Lower leg skin (tissue), 4 donors: ENCODE measurements around the gene CCR6. TPM values are rescaled to one million over a fixed set of nuclear protein-coding genes. Genes with fewer than 3 reads are reported as not detected.

Experiments
- DNase-seq, 2 donors: peaks; one replicate each; pipeline ENCODE4 v3.0.0-alpha.2; 2019; ENCODE audit warnings: low spot score in 2 of 2
- H3K4me3 ChIP-seq: fragments of 200-600 bp; sonication (generic); 2 replicates; pipeline ENCODE4 v1.5.1; 2017; ENCODE audit warnings: mild to moderate bottlenecking, low read depth; ENCODE audit not compliant: poor library complexity, severe bottlenecking
- POLR2A ChIP-seq, 2 donors: fragments of 450-650 bp; IDR thresholded peaks; one replicate each; pipeline ENCODE4 v1.6.1; 2016 to 2017; ENCODE audit warnings: antibody characterized with exemption in 2 of 2, mild to moderate bottlenecking in 1 of 2, moderate library complexity in 1 of 2
- WGBS, 2 donors: methylation state at CpG; one replicate each; pipeline ENCODE4 v1.1.5; 2018; 5-methylcytosine and 5-hydroxymethylcytosine counted together
- intact Hi-C: fragments of 100-400 bp; cut with DNase I; formaldehyde crosslinking; loops from one replicate; pipeline ENCODE4 v1.15.0; 2023; ENCODE audit warnings: low total_unique reads
- total RNA-seq, 4 donors: library from RNA; depleted of rRNA; stranded (reverse); fragments of >200 nt; gene quantifications; one replicate each; pipeline ENCODE4 v1.1.0, GENCODE V29; 2016
- TF ChIP-seq, protein P1 (sequence below), 3 donors: fragments of 450-650 bp; IDR thresholded peaks; one replicate each; pipeline ENCODE4 v1.5.1; 2016; ENCODE audit warnings: antibody characterized with exemption in 3 of 3, mild to moderate bottlenecking in 3 of 3, moderate library complexity in 2 of 3

The CCR6 gene
- total RNA-seq, 4 donors from 2014 or later = 0.42 to 1.5 (median 0.49) TPM; not detected in 1

DNA sequence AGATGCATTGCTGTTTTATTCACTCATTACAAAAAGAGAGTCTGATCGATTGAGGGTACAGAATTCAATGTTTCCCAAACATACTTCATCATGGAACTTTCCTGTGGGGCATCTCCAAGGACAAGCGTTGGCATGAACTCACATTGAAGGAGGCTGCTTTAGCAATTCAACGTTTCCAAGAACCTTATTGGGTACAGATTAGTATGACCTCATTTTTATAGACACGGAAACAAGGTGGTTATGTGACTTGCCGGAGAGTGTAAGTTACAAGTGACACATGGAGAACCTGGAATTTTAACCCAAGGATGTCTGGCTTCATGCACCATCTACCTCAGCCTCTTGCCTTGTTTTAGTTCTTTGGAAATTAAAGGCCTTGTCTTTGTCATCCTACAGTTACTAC lies 26.1 kb downstream of the CCR6 start:
- TF ChIP-seq, protein P1, sequence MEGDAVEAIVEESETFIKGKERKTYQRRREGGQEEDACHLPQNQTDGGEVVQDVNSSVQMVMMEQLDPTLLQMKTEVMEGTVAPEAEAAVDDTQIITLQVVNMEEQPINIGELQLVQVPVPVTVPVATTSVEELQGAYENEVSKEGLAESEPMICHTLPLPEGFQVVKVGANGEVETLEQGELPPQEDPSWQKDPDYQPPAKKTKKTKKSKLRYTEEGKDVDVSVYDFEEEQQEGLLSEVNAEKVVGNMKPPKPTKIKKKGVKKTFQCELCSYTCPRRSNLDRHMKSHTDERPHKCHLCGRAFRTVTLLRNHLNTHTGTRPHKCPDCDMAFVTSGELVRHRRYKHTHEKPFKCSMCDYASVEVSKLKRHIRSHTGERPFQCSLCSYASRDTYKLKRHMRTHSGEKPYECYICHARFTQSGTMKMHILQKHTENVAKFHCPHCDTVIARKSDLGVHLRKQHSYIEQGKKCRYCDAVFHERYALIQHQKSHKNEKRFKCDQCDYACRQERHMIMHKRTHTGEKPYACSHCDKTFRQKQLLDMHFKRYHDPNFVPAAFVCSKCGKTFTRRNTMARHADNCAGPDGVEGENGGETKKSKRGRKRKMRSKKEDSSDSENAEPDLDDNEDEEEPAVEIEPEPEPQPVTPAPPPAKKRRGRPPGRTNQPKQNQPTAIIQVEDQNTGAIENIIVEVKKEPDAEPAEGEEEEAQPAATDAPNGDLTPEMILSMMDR (IDR thresholded peaks at IDR 0.05) = no peak
- TF ChIP-seq POLR2A (IDR thresholded peaks at IDR 0.05) = no peak
- intact Hi-C loops = loop anchor here (10.0 kb wide), 1 partner anchor 364 kb away; no protein-coding TSS in a partner anchor
- H3K4me3 ChIP-seq = no peak overlapping the region
- no peak for DNase-seq
- WGBS, 2 donors = 65 to 72% methylated on average over 5 of the region's 5 CpGs

DNA sequence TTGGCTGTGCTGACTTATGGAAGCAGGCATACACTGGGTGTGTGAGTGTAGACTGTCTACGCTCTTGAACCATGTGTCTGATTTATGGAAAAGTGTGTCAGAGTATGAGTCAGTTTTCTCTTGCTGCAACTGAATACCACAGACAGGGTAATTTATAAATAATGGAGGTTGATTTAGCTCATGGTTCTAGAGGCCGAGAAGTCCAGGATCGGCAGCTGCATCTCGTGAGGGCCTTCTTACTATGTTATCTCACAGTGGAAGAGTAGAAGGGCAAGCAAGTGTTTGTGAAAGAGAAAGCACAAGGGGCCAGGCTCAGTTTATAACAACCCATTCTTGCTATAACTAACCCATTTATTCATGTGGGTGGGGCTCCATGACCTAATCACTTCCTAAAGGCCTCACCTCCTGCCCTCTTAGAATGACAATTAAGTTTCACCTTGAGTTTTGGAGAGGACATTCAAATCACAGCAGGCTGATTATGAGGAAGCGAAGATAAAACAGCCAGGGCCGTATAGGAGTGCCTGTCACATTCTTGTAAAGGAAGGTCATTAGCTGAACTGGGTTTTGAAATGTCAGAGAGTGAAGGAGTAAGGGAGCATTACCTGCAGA lies 28.1 kb downstream of the CCR6 start:
- no peak overlapping the region for H3K4me3 ChIP-seq
- no peak for DNase-seq
- TF ChIP-seq POLR2A (IDR thresholded peaks at IDR 0.05) = no peak
- TF ChIP-seq, protein P1 (IDR thresholded peaks at IDR 0.05) = no peak
- 92 to 94% methylated on average over 6 of the region's 6 CpGs for WGBS, 2 donors
- intact Hi-C loops = no loop called here

DNA sequence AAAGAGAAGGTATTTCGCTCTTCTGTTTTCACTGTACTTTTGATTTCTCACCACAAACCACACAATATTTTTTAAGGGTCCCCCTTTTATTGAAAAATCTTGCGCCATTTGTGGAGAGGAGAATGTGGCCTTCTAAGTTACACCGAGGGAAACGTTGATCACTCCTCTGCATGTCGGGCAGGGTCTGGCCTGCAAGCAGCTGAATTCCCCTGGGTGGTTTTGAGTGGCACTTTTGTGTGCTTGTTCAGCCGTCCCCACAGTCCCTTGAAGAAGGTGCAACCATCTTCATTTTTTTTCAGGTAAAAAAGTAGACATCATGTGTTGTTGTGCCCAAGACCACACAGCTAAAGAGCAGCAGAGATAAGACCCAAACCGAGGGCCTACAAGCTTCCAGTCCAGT lies 28.8 kb downstream of the CCR6 start:
- no peak for DNase-seq
- no peak overlapping the region for H3K4me3 ChIP-seq
- intact Hi-C loops = no loop called here
- 86 to 89% methylated on average over 7 of the region's 7 CpGs for WGBS, 2 donors
- TF ChIP-seq POLR2A (IDR thresholded peaks at IDR 0.05) = no peak
- TF ChIP-seq, protein P1 (IDR thresholded peaks at IDR 0.05) = no peak

DNA sequence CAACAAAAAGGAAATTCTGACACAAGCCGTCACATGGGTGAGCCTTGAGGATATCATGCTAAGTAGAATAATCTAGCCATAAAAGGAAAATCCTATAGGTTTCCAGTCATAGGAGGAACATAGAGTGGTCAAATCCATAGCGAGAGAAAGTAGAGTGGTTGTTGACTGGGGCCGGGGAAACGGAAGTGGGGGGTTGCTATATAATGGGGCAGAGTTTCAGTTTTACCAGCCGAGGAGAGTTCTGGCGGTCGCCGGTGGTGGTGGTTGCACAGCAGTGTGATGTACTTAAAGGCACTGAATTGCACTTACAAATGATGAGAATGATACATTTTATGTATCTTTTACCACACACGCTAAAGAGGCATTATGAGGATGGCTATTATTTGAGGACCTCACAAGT lies 30.0 kb downstream of the CCR6 start:
- WGBS, 2 donors = 82 to 85% methylated on average over 9 of the region's 9 CpGs
- TF ChIP-seq, protein P1 (IDR thresholded peaks at IDR 0.05) = no peak
- H3K4me3 ChIP-seq = no peak overlapping the region
- intact Hi-C loops = no loop called here
- no peak for DNase-seq

DNA sequence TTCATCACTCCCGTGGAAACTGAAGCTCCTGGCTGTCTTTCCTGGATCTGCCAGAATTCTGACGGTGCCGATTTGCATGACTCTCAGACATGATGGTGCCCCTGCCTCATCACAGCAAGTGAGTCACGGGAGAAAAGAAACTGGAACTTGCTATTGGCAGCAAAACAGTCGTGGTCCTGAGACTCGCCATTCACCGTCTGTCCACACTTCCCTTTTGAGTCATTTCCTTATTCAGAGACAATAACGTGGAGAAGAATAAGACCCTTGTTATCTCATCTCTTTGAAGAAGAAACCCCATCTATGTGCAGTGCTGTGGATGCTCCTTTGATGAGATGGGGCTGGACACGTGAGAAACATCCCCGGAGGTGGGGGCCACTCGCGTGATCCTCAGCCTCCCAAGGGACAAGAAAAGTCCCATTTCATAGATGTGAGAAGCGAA lies 30.6 kb downstream of the CCR6 start:
- 57% methylated on average over 13 of the region's 13 CpGs for WGBS, 2 donors
- TF ChIP-seq, protein P1 (IDR thresholded peaks at IDR 0.05) = no peak
- TF ChIP-seq POLR2A (IDR thresholded peaks at IDR 0.05) = no peak
- intact Hi-C loops = no loop called here
- DNase-seq = no peak
- no peak overlapping the region for H3K4me3 ChIP-seq

DNA sequence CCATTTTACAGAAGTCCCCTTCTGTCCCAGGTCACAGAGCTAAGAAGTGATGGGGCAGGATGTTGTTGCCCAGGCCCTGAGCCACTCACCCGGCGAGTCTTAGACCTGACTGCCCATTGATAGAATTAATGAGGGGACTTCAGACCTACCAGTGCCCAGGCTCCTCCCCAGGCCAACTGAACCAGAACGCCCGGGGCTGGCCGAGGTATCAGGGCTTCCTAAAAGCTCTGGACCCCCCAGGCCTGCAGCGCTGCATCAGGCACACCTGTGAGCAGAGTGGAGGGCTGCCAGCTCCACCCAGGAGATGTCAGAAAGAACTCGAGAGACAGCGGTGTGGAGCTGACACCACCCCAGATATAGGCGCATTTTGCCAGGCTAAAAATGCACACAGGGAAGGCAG lies 31.4 kb downstream of the CCR6 start:
- intact Hi-C loops = no loop called here
- 70 to 74% methylated on average over 5 to 9 of the region's 9 CpGs for WGBS, 2 donors
- H3K4me3 ChIP-seq = no peak overlapping the region
- TF ChIP-seq POLR2A (IDR thresholded peaks at IDR 0.05) = no peak
- TF ChIP-seq, protein P1 (IDR thresholded peaks at IDR 0.05) = no peak
- DNase-seq = no peak
